GM12874 (cell line): ENCODE measurements around the gene GNB1L.

ENCODE experiments used
- TF ChIP-seq, protein P1 (sequence below): IDR thresholded peaks from 2 replicates; pipeline ENCODE4 v1.5.1; 2011; ENCODE audit warnings: low read depth, mild to moderate bottlenecking, control low read depth, low read length, moderate library complexity; ENCODE audit not compliant: insufficient read depth

Gene GNB1L

DNA sequence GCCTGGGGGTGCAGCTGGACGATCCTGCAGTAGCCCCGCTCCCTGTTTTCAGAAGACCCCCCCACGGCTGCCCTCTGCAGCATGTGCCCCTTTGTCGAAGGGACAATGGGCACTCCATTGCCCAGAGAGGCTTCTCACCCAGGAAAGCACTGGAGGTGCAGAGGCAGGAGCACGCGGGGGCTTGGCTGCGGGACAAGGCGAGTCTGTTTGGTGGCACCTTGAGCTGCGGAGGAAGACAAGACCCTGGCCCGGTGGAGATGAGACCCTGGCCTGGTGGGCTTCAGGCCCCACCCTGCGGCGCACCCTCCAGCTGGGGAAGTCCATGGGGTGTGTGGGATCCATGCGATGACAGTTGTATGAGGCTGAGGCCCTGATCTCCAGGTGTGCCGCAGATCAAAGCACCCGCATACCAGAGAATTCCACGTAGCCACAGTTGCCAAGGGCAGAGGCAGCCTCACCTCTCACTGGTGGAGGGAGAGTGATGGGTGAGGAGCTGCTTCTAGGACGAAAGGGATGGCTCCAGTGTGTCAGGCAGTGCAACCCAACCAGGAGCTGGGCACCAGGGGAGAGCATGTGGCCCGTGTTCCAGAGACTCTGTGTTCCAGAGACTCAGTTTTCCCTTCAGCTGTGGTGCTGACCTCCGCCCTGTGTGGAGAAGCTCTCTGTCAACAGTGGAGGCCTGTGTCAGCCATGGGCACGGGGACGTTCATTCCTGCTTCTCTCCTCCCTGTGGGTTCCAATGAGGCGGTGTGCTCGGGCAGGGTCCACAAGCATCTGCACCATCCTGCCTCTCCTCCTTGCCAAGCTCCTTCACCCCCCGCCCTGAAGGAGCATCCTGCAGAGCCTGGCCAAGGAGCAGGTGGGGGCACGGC is 84.1 kb downstream of the GNB1L start:
- TF ChIP-seq, protein P1, sequence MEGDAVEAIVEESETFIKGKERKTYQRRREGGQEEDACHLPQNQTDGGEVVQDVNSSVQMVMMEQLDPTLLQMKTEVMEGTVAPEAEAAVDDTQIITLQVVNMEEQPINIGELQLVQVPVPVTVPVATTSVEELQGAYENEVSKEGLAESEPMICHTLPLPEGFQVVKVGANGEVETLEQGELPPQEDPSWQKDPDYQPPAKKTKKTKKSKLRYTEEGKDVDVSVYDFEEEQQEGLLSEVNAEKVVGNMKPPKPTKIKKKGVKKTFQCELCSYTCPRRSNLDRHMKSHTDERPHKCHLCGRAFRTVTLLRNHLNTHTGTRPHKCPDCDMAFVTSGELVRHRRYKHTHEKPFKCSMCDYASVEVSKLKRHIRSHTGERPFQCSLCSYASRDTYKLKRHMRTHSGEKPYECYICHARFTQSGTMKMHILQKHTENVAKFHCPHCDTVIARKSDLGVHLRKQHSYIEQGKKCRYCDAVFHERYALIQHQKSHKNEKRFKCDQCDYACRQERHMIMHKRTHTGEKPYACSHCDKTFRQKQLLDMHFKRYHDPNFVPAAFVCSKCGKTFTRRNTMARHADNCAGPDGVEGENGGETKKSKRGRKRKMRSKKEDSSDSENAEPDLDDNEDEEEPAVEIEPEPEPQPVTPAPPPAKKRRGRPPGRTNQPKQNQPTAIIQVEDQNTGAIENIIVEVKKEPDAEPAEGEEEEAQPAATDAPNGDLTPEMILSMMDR, result no peak

- TF ChIP-seq, protein P1, result no peak
Observed at GRCh38 chr22:19769393-19769715, 85.3 kb downstream of the GNB1L start.

DNA sequence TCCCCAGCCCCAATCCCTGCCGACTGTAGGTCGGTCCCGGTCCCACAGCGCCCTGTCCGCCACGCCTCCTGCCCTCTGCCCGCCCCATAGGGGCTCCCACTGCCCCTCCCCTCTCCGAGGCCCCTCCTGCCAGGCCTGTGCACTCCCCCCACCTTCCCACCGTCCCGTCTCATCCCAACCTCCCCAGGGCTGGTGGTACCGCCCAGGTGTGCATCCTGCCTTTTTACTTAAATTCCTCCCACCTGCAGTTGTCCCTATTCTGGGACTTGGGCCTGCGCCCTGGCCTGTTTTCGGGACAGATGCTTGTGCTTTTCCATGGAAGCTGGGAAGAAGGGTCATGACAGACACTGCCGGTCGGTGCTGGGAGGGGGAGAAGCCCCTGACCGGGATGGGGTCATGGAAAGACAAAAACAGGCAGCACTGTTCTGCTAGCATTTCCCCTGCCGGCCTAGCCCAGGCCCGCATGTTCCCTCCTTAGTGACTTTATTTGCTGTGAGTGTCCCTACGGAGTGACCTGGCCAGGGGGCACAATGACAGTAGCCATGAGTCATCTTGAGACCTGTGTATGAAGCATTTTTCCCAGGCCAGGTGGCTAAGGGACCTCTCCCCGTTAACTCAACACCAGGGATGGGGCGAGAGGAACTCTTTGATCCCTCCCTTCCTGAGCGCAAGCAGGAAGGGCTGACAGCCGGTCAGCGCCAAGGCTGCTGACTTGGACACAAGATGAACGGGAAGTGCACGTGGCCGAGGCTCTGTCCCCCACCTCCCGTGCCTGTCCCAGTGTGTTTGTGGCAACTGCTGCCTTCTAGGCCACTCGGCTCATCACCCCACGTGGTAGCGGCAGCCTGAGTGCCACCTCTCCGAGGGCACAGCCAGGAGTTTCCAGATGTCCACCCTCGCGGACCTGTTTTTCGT is 87.0 kb downstream of the GNB1L start:
- TF ChIP-seq, protein P1, result no peak

- TF ChIP-seq, protein P1, result peak; percentile 35; the same call in 1 of the 2 replicates
Observed at GRCh38 chr22:19766511-19767426, 87.9 kb downstream of the GNB1L start.

GRCh38 chr22:19766240-19766510 is 88.5 kb downstream of the GNB1L start:
- TF ChIP-seq, protein P1, result no peak

DNA sequence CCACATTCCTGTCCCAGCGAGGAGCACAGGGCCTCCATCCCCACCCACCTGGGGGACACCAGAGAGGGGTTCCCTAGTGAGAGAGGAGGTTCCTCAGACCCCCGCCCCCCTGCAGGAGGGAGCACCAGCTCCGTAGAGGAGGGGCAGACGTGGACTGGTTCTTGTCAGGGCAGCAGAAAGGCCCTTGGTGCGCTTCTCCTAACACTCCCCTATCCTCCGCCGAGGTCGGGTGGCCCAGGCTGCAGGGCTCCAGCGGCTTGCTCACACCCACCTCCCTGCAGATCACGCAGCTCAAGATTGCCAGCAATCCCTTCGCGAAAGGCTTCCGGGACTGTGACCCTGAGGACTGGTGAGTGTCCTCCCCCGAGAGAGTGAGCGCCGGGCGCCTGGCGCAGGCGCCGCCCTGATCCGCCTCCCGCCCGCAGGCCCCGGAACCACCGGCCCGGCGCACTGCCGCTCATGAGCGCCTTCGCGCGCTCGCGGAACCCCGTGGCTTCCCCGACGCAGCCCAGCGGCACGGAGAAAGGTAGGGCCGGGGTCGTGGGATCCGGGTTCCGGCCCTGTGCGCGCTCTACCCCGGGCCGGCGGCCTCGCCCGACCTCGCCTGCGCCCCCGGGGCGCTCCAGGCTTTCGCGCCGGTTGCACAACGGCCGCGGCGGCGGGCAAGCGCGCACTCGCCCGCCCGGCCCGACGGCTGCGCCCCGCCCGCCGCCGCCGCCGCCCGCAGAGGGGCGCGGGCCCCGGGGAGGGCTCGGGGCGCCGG is 89.0 kb downstream of the GNB1L start:
- TF ChIP-seq, protein P1, result no peak
